BE2C (cell line): ENCODE measurements around the gene WBP1.

Source experiments
- DNase-seq: peaks from one replicate; pipeline ENCODE4 v3.0.0-alpha.2; 2020
- H3K27me3 ChIP-seq: fragments of 250-450 bp; sonication (Bioruptor Pico); 2 replicates; pipeline ENCODE4 v1.5.1; 2020; ENCODE audit warnings: mild to moderate bottlenecking
- H3K36me3 ChIP-seq: fragments of 250-450 bp; sonication (Bioruptor Pico); 2 replicates; pipeline ENCODE4 v1.5.1; 2020; ENCODE audit warnings: mild to moderate bottlenecking
- H3K4me1 ChIP-seq: fragments of 250-450 bp; sonication (Bioruptor Pico); 2 replicates; pipeline ENCODE4 v1.5.1; 2020
- H3K4me3 ChIP-seq: 2 replicates; pipeline ENCODE4 v1.5.1; 2011; ENCODE audit warnings: low read depth, low read length
- H3K9me3 ChIP-seq: fragments of 250-450 bp; sonication (Bioruptor Pico); 2 replicates; pipeline ENCODE4 v1.5.1; 2020
- CTCF ChIP-seq: IDR thresholded peaks from 2 replicates; pipeline ENCODE4 v1.5.1; 2012; ENCODE audit warnings: mild to moderate bottlenecking, low read depth, low read length

WBP1 gene

GRCh38 chr2:74499940-74500577 lies 41.8 kb downstream of the WBP1 start:
- Histone ChIP-seq H3K9me3 (no peaks in the 10 kb centered on the region), H3K36me3 (peaks cover 9% of the 10 kb centered on the region), H3K4me1 (peaks cover 5% of the 10 kb centered on the region; the same call in 1 of the 2 replicates), H3K4me3 (peak overlapping the region; percentile 61), H3K27me3 (no peaks in the 10 kb centered on the region)
- DNase-seq: no peak
- no peak for TF ChIP-seq CTCF

GRCh38 chr2:74500578-74500946 lies 42.3 kb downstream of the WBP1 start:
- Histone ChIP-seq H3K4me1 (peaks cover 5% of the 10 kb centered on the region; the same call in 1 of the 2 replicates), H3K27me3 (no peaks in the 10 kb centered on the region), H3K4me3 (no peak overlapping the region), H3K36me3 (peaks cover 14% of the 10 kb centered on the region), H3K9me3 (no peaks in the 10 kb centered on the region)
- no peak for TF ChIP-seq CTCF
- no peak for DNase-seq

GRCh38 chr2:74501335-74502071 lies 43.3 kb downstream of the WBP1 start:
- Histone ChIP-seq H3K4me3 (no peak overlapping the region), H3K9me3 (no peaks in the 10 kb centered on the region), H3K4me1 (peaks cover 5% of the 10 kb centered on the region; the same call in 1 of the 2 replicates), H3K36me3 (peaks cover 24% of the 10 kb centered on the region), H3K27me3 (no peaks in the 10 kb centered on the region)
- no peak for TF ChIP-seq CTCF
- no peak for DNase-seq

- Histone ChIP-seq H3K4me3 (no peak overlapping the region), H3K27me3 (no peaks in the 10 kb centered on the region)
Observed at GRCh38 chr2:74502147-74502719, 44.0 kb downstream of the WBP1 start.

GRCh38 chr2:74502720-74503505 lies 44.7 kb downstream of the WBP1 start:
- H3K9me3 ChIP-seq: no peaks in the 10 kb centered on the region
- H3K4me1 ChIP-seq: peaks cover 5% of the 10 kb centered on the region; the same call in 1 of the 2 replicates
- no peaks in the 10 kb centered on the region for H3K27me3 ChIP-seq
- no peak for DNase-seq
- peaks cover 26% of the 10 kb centered on the region for H3K36me3 ChIP-seq
- H3K4me3 ChIP-seq: no peak overlapping the region
- TF ChIP-seq CTCF: no peak

More at GRCh38 chr2:74502147-74502719, 44.0 kb downstream of the WBP1 start:
- TF ChIP-seq CTCF: no peak
- peaks cover 5% of the 10 kb centered on the region; the same call in 1 of the 2 replicates for H3K4me1 ChIP-seq
- no peak for DNase-seq
- no peaks in the 10 kb centered on the region for H3K9me3 ChIP-seq
- peaks cover 26% of the 10 kb centered on the region for H3K36me3 ChIP-seq
